Neural crest cell (in vitro differentiated cells): ENCODE results near the gene DOCK9. TPM values are rescaled to one million over a fixed set of nuclear protein-coding genes. Genes with fewer than 3 reads are reported as not detected.

ENCODE experiments used
- DNase-seq: peaks from one replicate; pipeline ENCODE4 v3.0.0; 2021; ENCODE audit warnings: low read depth, mixed read lengths, low spot score
- H3K27ac Mint-ChIP-seq: one replicate; pipeline ENCODE4 v1.8.0; 2021; ENCODE audit warnings: mild to moderate bottlenecking, mixed read lengths; ENCODE audit not compliant: unreplicated experiment
- H3K27me3 Mint-ChIP-seq: 2 replicates; pipeline ENCODE4 v1.8.0; 2021; ENCODE audit warnings: low read depth, mild to moderate bottlenecking, mixed read lengths
- H3K36me3 Mint-ChIP-seq: 2 replicates; pipeline ENCODE4 v1.8.0; 2021; ENCODE audit warnings: low read depth, mild to moderate bottlenecking, mixed read lengths
- H3K4me1 Mint-ChIP-seq: 2 replicates; pipeline ENCODE4 v1.8.0; 2021; ENCODE audit warnings: mixed read lengths
- H3K4me3 Mint-ChIP-seq: one replicate; pipeline ENCODE4 v1.8.0; 2021; ENCODE audit warnings: mild to moderate bottlenecking, mixed read lengths
- H3K9me3 Mint-ChIP-seq: 2 replicates; pipeline ENCODE4 v1.8.0; 2021; ENCODE audit warnings: mixed read lengths
- CTCF ChIP-seq: fragments of 200-600 bp; sonication (generic); conservative IDR thresholded peaks from 2 replicates; pipeline ENCODE4 v1.5.0; 2021; ENCODE audit warnings: antibody characterized with exemption, mild to moderate bottlenecking
- total RNA-seq: library from RNA; stranded (reverse); gene quantifications from 2 replicates; pipeline ENCODE4 v1.2.1, GENCODE V29; 2021

The DOCK9 gene
- total RNA-seq, 1 donor from 2014 or later: 6.9 TPM

GRCh38 chr13:98796191-98796590 lies 181.7 kb downstream of the DOCK9 start:
- no peaks in the 10 kb centered on the region for H3K4me1 Mint-ChIP-seq
- H3K4me3 Mint-ChIP-seq: no peak overlapping the region
- no peak for TF ChIP-seq CTCF
- no peak for DNase-seq
- H3K36me3 Mint-ChIP-seq: no peaks in the 10 kb centered on the region
- no peaks in the 10 kb centered on the region for H3K9me3 Mint-ChIP-seq
- no peak overlapping the region for H3K27ac Mint-ChIP-seq
- no peaks in the 10 kb centered on the region for H3K27me3 Mint-ChIP-seq

GRCh38 chr13:98795220-98795619 lies 182.6 kb downstream of the DOCK9 start:
- TF ChIP-seq CTCF: no peak
- Mint-ChIP-seq H3K9me3 (no peaks in the 10 kb centered on the region), H3K36me3 (no peaks in the 10 kb centered on the region), H3K4me3 (no peak overlapping the region), H3K27ac (no peak overlapping the region), H3K4me1 (no peaks in the 10 kb centered on the region), H3K27me3 (no peaks in the 10 kb centered on the region)
- no peak for DNase-seq

- H3K4me1 Mint-ChIP-seq: no peaks in the 10 kb centered on the region
- H3K27ac Mint-ChIP-seq: no peak overlapping the region
- DNase-seq: no peak
- no peaks in the 10 kb centered on the region for H3K9me3 Mint-ChIP-seq
- H3K4me3 Mint-ChIP-seq: no peak overlapping the region
- H3K27me3 Mint-ChIP-seq: no peaks in the 10 kb centered on the region
- H3K36me3 Mint-ChIP-seq: no peaks in the 10 kb centered on the region
- no peak for TF ChIP-seq CTCF
These were observed 183.4 kb downstream of the DOCK9 start for GRCh38 chr13:98794498-98794897.

GRCh38 chr13:98792785-98793495 lies 184.9 kb downstream of the DOCK9 start:
- no peaks in the 10 kb centered on the region for H3K36me3 Mint-ChIP-seq
- H3K27ac Mint-ChIP-seq: no peak overlapping the region
- no peaks in the 10 kb centered on the region for H3K4me1 Mint-ChIP-seq
- no peak for DNase-seq
- H3K4me3 Mint-ChIP-seq: no peak overlapping the region
- no peak for TF ChIP-seq CTCF
- no peaks in the 10 kb centered on the region for H3K9me3 Mint-ChIP-seq
- no peaks in the 10 kb centered on the region for H3K27me3 Mint-ChIP-seq

GRCh38 chr13:98792321-98792720 lies 185.5 kb downstream of the DOCK9 start:
- H3K27ac Mint-ChIP-seq: no peak overlapping the region
- no peaks in the 10 kb centered on the region for H3K27me3 Mint-ChIP-seq
- no peak overlapping the region for H3K4me3 Mint-ChIP-seq
- no peaks in the 10 kb centered on the region for H3K9me3 Mint-ChIP-seq
- H3K36me3 Mint-ChIP-seq: no peaks in the 10 kb centered on the region
- no peaks in the 10 kb centered on the region for H3K4me1 Mint-ChIP-seq
- TF ChIP-seq CTCF: no peak
- DNase-seq: no peak
